ENCODE results near the gene FREM3. TPM values are rescaled to one million over a fixed set of nuclear protein-coding genes. Genes with fewer than 3 reads are reported as not detected.
"Not testable (repeated sequence)": the region's sequence is repeated elsewhere in the genome, so short reads cannot be mapped to it uniquely, and the experiment has no call there.

The FREM3 gene
- total RNA-seq: not detected

- Histone ChIP-seq H3K36me3 (no peaks in the 10 kb centered on the region), H3K9me3 (no peaks in the 10 kb centered on the region), H3K4me1 (peaks cover 18% of the 10 kb centered on the region), H3K27ac (no peak within 1 kb of the TSS), H3K4me3 (peak within 1 kb of the TSS; percentile 7 to 26), H3K27me3 (peaks cover 7% of the 10 kb centered on the region)
- TF ChIP-seq CTCF (IDR thresholded peaks at IDR 0.05) (no peak), POLR2A (IDR thresholded peaks at IDR 0.05) (no peak), POLR2AphosphoS5 (IDR thresholded peaks at IDR 0.05; ENCODE audit: insufficient read depth in 1 of 2, low read depth in 1 of 2) (no peak)
- DNase-seq (ENCODE audit: extremely low spot score in 2 of 2): no peak
- intact Hi-C loops (cut with DNase I): no loop called here
Observed at GRCh38 chr4:143700416-143701352, at the start of gene FREM3. Gene FREM3, minus strand, starts transcription at chr4:143700675. Its CDS starts 0 bp downstream, at chr4:143700675.

GRCh38 chr4:143745874-143746273, 45.4 kb upstream of the FREM3 start:
- Histone ChIP-seq H3K4me1 (no peaks in the 10 kb centered on the region), H3K27ac (no peak overlapping the region), H3K36me3 (no peaks in the 10 kb centered on the region), H3K27me3 (no peaks in the 10 kb centered on the region), H3K9me3 (no peaks in the 10 kb centered on the region), H3K4me3 (no peak overlapping the region)
- intact Hi-C loops (cut with DNase I): no loop called here
- DNase-seq (ENCODE audit: extremely low spot score in 2 of 2): no peak
- TF ChIP-seq CTCF (IDR thresholded peaks at IDR 0.05) (no peak), POLR2AphosphoS5 (IDR thresholded peaks at IDR 0.05; ENCODE audit: insufficient read depth in 1 of 2, low read depth in 1 of 2) (no peak), POLR2A (IDR thresholded peaks at IDR 0.05) (no peak)

GRCh38 chr4:143743591-143743990, 43.1 kb upstream of the FREM3 start:
- intact Hi-C loops (cut with DNase I): no loop called here
- Histone ChIP-seq H3K4me1 (no peaks in the 10 kb centered on the region), H3K4me3 (no peak overlapping the region), H3K27ac (no peak overlapping the region), H3K9me3 (no peaks in the 10 kb centered on the region), H3K36me3 (no peaks in the 10 kb centered on the region), H3K27me3 (no peaks in the 10 kb centered on the region)
- TF ChIP-seq POLR2AphosphoS5 (IDR thresholded peaks at IDR 0.05; ENCODE audit: insufficient read depth in 1 of 2, low read depth in 1 of 2): no peak
- TF ChIP-seq POLR2A (IDR thresholded peaks at IDR 0.05): no peak
- no peak for TF ChIP-seq CTCF (IDR thresholded peaks at IDR 0.05)
- DNase-seq (ENCODE audit: extremely low spot score in 2 of 2): no peak

GRCh38 chr4:143742834-143743233, 42.4 kb upstream of the FREM3 start:
- Histone ChIP-seq H3K36me3 (no peaks in the 10 kb centered on the region), H3K4me3 (no peak overlapping the region), H3K27ac (no peak overlapping the region), H3K27me3 (no peaks in the 10 kb centered on the region), H3K9me3 (no peaks in the 10 kb centered on the region), H3K4me1 (no peaks in the 10 kb centered on the region)
- DNase-seq (ENCODE audit: extremely low spot score in 2 of 2): no peak
- TF ChIP-seq CTCF (IDR thresholded peaks at IDR 0.05) (no peak), POLR2AphosphoS5 (IDR thresholded peaks at IDR 0.05; ENCODE audit: insufficient read depth in 1 of 2, low read depth in 1 of 2) (no peak), POLR2A (IDR thresholded peaks at IDR 0.05) (no peak)
- intact Hi-C loops (cut with DNase I): no loop called here

GRCh38 chr4:143736861-143737260, 36.4 kb upstream of the FREM3 start:
- H3K4me3 ChIP-seq: no peak overlapping the region
- H3K4me1 ChIP-seq: no peaks in the 10 kb centered on the region
- no peak for DNase-seq (ENCODE audit: extremely low spot score in 2 of 2)
- no peaks in the 10 kb centered on the region for H3K36me3 ChIP-seq
- H3K9me3 ChIP-seq: no peaks in the 10 kb centered on the region
- H3K27me3 ChIP-seq: no peaks in the 10 kb centered on the region
- TF ChIP-seq POLR2A (IDR thresholded peaks at IDR 0.05) (no peak), POLR2AphosphoS5 (IDR thresholded peaks at IDR 0.05; ENCODE audit: insufficient read depth in 1 of 2, low read depth in 1 of 2) (no peak), CTCF (IDR thresholded peaks at IDR 0.05) (no peak)
- intact Hi-C loops (cut with DNase I): no loop called here
- H3K27ac ChIP-seq: no peak overlapping the region

GRCh38 chr4:143736061-143736460, 35.6 kb upstream of the FREM3 start:
- DNase-seq (ENCODE audit: extremely low spot score in 2 of 2); H3K27me3 ChIP-seq; intact Hi-C loops (cut with DNase I); H3K4me1 ChIP-seq; H3K27ac ChIP-seq; H3K36me3 ChIP-seq; H3K4me3 ChIP-seq; H3K9me3 ChIP-seq: not testable (repeated sequence)

Measured in vagina (tissue), 2 donors.